ENCODE data around the gene SH3RF3.

The SH3RF3 gene

DNA sequence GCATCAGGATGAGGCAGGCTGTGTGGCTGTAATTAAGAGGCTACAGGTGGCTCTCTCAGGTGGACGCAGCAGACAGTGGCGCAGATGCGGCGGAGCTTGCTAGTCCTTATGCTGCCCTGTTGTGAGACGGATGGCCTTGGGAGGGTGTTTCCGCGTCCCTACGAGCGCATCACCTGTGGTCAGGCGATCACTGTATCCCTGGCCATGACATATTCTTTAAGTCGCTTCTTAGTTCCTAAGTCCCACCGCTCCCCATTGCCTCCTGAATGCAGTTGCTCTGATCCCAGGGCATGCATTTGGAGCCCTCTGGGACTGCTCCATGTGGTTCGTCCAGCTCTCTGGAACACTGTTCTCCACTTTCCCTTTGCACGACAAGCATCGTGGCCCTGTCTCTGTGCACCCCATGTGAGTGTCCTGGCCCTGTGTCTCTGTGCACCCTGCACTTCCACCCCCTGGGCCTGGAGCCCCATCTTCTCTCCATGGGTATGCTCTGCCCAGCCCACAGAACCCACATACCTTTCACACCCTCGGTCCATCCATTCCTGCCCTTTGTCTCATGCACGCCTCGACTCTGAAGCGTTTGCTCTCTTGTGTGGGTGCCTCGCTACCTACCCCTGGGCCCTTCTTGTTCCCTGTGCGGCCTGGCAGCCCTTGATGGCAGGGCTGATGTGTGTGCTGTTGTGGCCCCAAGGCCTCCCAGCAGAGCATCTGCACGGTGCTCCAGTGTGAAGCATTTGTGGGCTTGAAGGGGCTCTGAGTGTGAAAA, 74.4 kb downstream of the SH3RF3 start:
- no peak for DNase-seq (ENCODE audit: low spot score)

DNA sequence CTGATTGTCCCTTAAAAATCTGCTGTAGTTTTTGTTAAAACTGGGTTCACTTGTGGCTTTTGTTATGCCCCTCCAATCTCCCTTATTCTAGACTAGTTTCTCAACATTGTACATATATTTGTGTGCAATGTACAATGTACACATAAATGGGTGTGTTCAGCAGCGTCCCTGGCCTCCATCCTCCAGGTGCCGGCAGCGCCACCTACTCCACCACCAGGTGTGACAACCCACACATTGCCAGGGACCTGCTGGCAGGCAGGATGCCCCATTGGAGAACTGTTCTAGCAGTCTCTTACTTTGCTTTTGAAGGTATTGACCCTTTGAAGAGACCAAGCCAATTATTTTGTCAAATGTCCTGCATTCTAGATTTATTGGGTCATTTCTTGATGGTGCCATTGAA, 75.4 kb downstream of the SH3RF3 start:
- DNase-seq (ENCODE audit: low spot score) = no peak

DNA sequence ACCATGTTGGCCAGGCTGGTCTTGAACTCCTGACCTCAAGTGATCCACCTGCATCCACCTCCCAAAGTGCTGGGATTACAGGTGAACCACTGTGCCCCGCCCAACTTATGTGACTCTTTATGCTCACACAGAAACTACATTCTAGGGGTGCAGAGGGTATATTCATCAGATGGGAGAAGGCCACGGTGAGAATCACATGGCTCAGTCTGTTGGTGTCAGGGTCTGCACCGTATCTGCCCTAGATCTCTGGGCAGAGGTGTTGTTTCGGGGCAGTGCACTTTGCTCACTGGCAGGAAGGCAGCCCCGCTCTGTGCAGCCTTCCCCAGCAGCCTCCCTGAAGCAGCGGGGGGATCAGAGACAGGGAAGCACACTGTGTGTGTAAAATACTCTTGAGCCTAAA, 76.4 kb downstream of the SH3RF3 start:
- no peak for DNase-seq (ENCODE audit: low spot score)

DNA sequence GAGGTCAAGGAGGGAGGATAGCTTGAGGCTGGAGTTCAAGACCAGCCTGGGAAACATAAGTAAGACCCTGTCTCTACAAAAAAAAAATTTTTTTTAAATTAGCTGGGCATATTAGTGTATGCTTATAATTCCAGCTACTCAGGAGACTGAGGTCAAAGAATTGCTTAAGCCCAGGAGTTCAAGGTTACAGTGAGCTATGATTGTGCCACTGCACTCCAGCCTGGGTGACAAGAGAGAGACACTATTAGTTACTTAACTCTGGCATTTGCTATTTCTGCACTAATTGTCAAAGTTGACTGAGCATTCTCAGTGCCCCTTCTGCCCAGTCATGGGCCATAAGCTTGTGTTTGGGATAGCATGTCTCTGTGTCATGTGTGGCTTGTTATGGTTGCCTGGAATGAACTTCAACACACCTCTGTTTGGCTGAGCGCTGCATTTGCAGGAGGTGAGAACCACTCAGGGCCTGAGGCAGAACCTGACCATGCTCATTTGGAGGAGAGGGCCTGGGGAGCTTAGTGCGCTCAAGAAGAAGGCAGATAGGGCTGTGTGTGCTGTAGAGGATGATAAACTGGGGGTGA, 77.7 kb downstream of the SH3RF3 start:
- DNase-seq (ENCODE audit: low spot score) = no peak

DNA sequence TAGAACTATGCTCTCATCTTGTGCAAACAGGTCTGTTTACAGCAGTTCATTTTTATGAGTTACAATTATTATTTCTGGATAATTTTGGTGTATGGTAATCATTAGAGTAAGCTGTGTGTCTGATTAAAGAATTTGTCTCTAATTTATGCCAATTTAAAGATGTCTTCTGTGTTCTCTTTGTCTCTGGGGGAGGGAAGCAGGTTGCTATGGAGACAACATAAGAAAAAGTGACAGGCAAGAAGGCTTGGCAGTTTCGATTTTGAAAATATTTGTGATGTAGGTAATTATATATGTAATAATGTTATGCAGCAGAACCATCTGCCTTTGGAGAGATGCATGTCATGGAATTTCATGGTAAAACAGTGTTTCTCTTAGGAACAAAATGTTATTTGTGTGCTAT, 78.2 kb downstream of the SH3RF3 start:
- no peak for DNase-seq (ENCODE audit: low spot score)

DNA sequence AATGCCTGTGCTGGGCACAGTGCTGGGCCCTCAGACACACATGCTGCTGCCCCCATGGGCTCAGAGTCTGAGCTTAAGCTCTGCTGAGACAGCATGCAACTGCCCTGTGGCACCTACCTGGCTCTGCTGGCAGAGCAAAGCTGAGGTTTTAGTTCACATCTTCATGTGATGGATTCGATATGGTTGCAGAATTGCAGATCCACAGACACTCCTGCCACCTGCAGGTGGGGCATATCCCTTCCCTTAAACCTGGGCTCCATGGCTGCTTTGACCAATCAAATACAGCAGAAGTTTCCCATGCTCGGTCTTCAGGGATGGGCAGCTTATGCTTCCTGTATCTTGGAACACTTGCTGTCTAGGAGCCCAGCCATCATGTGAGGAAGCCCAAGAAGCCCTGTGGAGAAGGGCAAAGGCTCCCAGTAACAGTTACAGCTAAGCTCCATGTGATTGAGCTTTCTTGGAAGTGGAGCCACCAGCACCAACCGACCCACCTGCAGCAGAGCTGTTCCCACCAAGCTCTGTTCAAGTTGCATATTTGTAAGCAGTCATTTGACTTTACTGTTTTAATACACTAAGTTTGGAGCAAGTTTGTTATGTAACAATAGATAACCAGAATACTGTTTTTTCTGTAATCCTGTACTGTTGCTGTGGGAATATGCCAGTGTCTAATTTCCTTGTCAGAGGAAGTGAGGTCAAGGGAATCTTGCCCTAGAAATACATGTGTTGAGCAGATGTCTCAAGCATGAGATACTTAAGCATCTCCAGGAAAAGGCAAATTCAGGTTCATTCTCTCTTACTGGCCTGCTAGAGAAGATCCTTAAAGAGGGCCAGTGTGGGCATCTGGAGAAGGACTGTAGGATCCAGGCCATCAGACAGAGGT, 79.3 kb downstream of the SH3RF3 start:
- no peak for DNase-seq (ENCODE audit: low spot score)

DNA sequence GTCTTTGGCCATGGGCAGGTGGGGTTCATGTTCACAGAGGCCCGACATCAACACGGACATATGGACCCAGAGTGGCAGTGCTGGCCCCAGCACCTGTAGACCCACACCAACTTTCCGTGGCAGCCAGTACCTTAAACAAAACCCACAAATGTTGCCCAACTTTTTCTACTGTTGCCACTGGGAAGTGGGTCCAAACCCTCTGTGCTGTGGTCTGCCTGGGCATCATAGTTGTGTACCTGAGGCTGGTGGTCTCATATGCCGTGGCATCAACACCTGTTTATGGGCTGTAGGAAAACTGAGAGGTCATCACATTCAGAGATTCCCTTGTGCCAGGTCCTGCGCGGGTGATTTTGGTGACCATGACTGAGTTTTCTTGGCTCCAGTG, 79.9 kb downstream of the SH3RF3 start:
- DNase-seq (ENCODE audit: low spot score) = no peak

DNA sequence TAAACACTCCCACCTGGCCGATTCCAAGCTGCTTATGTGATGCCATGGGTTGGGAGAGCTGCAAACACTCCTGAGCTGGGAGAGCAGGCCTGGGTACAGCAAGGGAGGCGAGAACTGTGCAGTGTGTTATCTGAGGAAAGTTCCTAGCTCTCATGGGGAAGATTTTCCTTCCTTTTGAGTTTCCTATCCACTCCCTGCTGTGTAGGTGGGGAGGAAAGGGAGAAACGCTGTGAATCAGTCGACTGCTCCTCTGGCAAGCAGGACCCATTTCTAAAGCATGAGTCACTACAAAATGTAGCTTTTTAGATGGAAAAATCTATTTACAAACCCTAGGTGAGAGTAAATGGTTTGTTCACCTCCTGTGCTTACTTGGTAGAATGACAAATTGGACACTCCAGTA, 80.4 kb downstream of the SH3RF3 start:
- no peak for DNase-seq (ENCODE audit: low spot score)

DNA sequence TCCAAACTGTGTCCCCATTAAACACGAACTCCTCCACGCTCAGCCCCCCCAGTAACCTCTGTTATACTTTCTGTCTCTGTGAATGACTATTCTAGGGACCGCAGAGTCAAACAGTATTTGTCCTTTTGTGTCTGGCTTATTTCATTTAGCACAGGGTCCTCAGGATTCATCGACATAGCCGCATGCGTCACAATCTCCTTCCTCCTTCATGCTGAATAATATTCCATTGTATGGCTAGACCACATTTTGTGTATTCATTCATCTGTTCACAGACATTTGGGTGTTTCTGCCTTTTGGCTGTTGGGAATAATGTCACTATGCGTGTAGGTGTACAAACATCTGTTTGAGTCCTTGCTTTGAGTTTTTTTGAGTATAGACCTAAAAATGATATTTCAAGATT, 80.9 kb downstream of the SH3RF3 start:
- DNase-seq (ENCODE audit: low spot score) = no peak

DNA sequence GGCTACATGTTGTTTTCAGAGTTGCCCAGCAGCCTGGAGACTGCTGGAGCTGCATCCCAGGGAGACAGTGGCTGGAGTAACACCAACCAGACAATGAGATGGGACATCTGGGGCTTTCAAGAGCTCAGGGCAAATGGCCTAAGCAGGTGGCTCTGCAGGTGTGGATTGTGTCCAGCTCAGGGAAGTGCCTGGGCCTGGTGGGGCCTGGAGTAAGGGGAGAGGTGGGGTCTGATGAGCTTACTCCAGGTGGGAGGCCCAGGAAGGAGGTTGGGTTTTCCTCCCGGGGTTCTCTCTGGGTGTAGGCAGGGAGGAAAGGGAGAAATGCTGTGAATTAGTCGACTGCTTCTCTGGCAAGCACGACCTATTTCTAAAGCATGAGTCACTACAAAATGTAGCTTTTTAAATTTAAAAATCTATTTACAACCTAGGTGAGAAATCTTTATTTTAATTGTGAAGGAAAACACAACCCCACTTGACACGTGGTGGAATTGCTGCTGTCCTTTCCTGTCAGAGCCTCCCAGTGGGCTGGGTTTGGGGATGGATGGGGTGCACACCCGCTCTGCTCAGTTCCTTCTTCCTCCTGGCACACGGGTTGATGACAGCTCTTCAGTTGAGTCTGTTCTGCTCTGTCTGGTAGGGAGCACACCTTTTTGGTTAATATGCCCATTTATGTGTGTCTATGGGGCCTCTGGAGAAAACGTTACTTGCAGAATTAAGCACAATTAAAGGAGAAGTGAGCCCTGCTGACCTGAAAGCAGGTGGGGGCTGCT, 81.6 kb downstream of the SH3RF3 start:
- DNase-seq (ENCODE audit: low spot score) = no peak

DNA sequence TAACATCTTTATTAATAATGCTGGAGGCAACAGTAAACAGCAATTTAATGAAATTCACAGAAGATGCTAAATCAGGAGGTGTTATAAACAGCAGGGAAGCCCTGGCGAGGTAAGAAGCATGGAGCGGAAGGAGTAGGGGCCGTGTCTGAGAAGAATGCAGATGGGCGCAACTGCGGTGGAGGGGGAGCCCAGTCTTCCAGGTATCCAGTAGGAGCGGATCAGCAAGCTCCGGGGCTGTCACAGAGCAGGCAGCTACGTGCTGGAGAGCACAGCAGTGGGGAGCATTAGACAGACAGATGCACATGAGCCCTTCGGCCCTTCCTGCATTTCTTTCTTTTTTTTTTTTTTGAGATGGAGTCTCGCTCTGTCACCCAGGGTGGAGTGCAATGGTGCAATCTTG, 82.3 kb downstream of the SH3RF3 start:
- no peak for DNase-seq (ENCODE audit: low spot score)

DNA sequence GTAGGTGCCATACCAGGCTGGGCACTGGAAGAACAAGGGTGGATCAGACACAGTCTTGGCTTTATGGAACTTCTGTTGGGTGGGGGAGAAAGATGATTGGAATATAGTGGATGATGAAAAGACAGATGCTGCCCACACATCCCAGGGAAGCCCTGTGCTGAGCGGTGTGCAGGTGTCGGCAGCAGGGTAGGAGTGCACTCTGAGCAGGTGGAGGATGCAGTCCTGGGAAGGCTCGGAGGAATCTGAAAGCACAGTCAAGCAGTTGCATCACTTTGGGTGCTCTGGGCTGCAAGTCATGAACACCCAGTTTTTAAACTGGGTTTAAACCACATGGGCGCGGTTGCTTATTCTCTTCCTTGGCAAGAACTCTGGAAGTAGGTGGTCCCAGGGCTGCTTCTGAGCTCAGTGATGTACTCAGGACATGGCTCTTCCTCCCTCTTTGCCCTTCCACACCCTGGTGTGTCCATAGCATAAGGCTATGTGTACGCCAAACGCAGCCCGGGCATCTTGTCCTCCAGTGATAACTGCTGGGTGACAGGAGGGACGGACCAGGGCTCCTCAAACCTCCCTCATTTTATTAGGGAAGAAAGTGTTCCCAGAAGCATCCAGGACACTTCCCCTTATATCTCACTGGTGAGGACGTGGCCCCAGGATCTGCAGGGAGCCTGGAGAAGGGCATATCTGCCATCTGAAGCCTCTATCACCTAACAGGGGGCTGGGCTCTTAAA, 84.0 kb downstream of the SH3RF3 start:
- DNase-seq (ENCODE audit: low spot score) = no peak

DNA sequence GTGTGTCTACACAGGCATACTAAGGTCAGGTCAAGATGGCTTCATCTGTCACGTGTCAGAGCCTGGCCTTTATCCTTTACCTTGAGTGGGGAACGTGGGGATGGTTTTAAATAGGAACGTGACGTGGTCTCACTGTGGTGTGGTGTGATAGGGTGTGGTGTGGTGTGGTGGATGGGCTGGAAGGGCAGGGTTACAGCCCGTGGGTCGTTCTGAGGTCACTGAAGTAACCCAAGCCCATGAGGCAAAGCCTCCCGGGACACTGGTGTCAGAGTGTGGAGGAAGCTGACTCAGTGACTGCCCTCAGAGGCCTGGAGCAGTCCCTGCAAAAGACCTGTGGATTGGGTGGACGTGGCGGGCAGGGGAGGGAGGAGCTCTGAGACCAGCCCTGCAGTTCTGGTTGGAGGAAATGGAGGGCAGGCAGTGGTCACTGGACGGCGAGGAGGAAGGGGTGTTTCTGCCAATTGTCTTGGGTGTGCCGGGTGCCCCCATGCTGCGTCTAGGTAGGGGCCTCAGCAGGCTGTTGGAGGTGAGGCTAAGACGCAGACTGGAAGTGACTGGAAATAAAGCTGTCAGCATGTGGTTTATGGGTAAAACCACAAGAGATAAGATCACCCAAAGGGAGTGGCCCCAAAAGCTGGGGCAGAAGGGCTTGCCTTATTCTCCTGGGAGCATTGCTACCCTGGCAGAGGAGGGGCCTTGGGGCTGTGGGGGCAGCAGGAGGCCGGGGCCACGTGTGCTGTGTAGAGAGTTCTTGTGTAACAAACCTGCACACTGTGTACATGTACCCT, 84.8 kb downstream of the SH3RF3 start:
- DNase-seq (ENCODE audit: low spot score) = no peak

DNA sequence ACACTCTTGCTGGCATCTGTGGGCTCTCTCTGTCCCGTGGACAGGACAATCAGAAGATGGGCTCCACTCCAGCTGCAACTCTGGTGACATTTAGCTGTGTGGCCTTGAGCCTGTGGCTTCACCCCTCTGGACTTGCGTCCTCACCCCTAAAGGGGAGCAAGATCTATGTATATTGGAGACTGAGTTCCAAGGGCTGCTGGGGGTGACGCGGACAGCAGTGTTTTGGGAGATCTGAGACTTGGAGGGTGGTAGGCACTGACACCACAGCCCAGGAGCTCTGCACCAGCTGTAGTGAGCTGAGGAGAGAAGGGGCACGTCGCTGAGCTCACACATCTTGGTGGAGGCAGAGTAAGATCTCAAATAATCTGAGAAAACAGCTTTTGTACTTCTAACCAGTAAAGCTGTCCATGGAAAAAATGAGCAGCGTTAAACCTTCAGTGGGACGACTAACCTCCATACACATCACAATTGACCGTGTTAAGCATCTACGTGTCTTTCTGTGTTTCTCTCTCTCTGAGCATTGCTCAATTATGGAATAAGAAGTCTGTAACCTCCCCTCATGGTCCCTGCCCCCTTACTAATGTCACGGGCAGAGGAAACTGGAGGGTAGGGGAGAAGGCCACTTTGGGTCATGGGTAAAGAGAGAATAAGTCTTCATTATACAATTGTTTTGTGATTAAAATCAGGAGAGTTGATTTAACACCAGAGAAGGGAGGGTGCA, 85.8 kb downstream of the SH3RF3 start:
- DNase-seq (ENCODE audit: low spot score) = no peak

DNA sequence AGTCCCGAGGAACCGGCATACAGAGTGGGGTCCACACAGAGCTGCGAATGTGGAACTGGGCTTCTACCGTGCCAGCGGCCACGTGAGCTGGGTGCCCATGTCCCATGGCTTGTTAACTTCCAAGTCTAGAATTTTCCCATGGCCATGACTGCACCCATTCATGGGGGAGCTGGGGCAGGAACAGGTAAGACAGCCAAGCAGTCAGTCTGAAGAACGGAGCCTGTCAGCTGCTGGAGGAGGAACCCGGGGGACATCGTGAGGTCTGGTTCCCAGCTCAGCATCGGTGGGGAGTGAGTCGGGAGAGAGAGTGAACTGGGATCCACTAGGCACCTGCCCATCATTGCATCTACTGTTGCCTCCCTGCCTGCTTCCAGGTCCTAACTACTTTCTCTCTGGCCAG, 86.9 kb downstream of the SH3RF3 start:
- DNase-seq (ENCODE audit: low spot score) = no peak

DNA sequence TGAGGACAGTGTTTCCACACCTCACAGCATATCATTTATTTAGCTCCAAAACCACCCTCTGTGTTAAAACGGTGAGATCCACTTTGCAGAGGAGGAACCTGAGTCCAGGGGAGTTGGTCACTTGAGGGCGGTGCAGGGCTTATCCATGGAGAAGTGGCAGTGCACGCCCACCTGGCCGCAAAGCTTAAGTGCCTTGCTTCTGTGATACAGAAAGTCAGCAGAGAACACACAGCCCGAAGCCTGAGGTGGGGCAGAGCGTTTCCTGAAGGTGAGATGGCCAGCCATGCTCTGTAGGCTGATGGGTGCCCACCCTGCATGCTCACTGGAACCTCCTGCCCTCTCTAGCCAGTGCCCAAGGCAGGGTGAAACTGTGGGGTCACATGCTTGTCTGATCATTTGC, 87.3 kb downstream of the SH3RF3 start:
- no peak for DNase-seq (ENCODE audit: low spot score)

DNA sequence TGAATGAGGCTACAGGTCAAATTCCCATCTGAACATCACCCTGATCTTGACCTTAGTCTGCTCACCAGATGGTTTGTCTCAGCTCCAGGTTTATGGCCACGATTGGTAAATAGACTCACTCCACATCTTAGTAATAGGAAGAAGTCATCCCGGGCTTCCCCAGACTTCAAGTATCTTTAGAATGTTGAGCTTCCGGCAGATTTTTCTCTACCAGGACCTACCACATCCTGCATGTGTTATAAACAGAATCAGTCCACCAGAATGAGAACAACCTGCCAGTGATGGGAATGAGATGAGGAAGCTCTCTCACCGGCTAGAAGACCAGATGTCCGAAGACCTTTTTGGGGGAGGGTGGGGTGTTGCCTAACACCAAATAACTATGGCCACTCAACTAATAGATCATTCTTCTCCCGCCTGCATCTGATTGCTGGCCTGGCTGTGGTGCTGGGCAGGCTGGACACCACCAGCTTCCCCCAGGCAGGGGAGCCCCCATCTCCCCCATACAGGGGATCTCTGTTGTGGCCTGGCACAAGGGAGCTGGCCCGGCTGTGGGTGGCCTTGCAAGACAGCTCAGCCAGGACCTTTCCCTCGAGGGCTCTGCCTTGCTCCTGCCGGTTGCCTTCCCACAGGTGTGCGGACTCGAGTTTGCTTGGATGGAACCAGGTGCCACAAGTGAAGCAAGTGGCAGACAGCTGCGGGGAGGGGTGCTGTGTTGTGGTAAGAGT, 88.5 kb downstream of the SH3RF3 start:
- DNase-seq (ENCODE audit: low spot score) = no peak

DNA sequence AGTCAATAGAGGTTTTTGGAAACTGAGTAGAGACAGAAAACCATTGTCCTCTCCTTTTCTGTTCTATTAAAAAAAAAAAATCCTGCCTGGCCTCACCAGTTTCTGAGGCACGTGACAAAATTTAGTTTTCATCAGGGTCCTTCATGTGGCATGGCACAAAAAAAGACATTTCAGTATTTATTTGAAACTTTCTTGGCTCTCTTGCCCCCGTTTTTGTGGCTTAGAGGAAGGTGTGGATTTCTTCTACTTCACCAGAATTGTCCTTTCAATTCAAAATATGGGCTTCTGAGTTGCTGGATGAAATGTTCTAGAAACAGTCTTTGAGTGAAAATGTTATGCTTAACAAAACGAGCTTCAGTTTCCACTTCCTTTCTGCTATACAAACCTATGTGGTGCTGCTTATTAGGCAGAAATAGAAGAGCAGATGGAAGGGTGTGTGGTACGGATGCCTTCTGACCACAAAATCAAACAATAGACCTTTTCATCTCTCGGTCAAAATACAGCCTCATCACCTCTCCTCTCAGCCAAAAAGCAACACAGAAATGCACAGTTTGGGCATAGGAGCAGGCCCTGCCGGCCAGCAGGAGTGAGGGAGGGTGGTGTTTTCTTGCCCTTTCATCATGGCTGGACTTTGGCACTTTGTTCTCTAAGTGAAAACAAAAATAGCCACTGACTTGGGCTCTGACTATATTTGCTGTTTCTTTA, 89.2 kb downstream of the SH3RF3 start:
- no peak for DNase-seq (ENCODE audit: low spot score)

DNA sequence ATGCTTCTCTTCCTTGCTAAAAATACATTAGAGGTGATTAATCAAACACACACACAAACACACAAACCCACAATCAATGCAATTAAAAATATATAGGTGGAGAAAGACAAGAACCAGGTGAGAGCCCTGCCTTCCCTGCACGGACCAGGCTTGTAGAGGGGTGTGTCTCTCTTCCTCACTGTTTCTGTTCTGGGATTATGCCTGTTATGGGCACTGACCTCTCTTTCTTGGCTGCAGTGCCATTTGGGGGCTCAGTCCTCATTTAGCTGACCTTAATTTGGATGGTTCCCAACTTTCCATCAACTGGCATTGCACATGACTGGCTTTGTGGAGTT, 89.8 kb downstream of the SH3RF3 start:
- DNase-seq (ENCODE audit: low spot score) = no peak
